ENCODE measurements around the gene PRPF31. TPM values are rescaled to one million over a fixed set of nuclear protein-coding genes. Genes with fewer than 3 reads are reported as not detected.

Gene PRPF31
- polyA plus RNA-seq, 1 experiment, result 28.7 TPM

- ChIA-PET POLR2A (no interaction called here), CTCF (no interaction called here)
- no peaks in the 10 kb centered on the region; the same call in 1 of the 2 replicates for H3K9me3 ChIP-seq (ENCODE audit: control insufficient read depth, insufficient read depth, low read length)
- no peak for TF ChIP-seq CTCF (IDR thresholded peaks at IDR 0.05; ENCODE audit: low read depth, low read length)
- no peak for DNase-seq (ENCODE audit: low read depth, low spot score)
- H3K27me3 ChIP-seq (ENCODE audit: control insufficient read depth, insufficient read depth, low read length), result no peaks in the 10 kb centered on the region
- no peak overlapping the region for H3K27ac ChIP-seq (ENCODE audit: low read depth, low read length)
- no peak overlapping the region for H3K4me3 ChIP-seq (ENCODE audit: low read depth, low read length)
These were observed 10.2 kb downstream of the PRPF31 start for GRCh38 chr19:54125713-54126112.

GRCh38 chr19:54127688-54128440, 12.3 kb downstream of the PRPF31 start:
- Histone ChIP-seq H3K4me3 (ENCODE audit: low read depth, low read length) (no peak overlapping the region), H3K27me3 (ENCODE audit: control insufficient read depth, insufficient read depth, low read length) (no peaks in the 10 kb centered on the region), H3K9me3 (ENCODE audit: control insufficient read depth, insufficient read depth, low read length) (no peaks in the 10 kb centered on the region; the same call in 1 of the 2 replicates), H3K27ac (ENCODE audit: low read depth, low read length) (no peak overlapping the region)
- ChIA-PET CTCF (no interaction called here), POLR2A (no interaction called here)
- no peak for TF ChIP-seq CTCF (IDR thresholded peaks at IDR 0.05; ENCODE audit: low read depth, low read length)
- no peak for DNase-seq (ENCODE audit: low read depth, low spot score)

- POLR2A ChIA-PET, result no interaction called here
- no peak for TF ChIP-seq CTCF (IDR thresholded peaks at IDR 0.05; ENCODE audit: low read depth, low read length)
These were observed 12.8 kb downstream of the PRPF31 start for GRCh38 chr19:54128441-54128725.

GRCh38 chr19:54128796-54129616, 13.5 kb downstream of the PRPF31 start:
- no peak overlapping the region for H3K27ac ChIP-seq (ENCODE audit: low read depth, low read length)
- no peak for TF ChIP-seq CTCF (IDR thresholded peaks at IDR 0.05; ENCODE audit: low read depth, low read length)
- CTCF ChIA-PET, result no interaction called here
- peaks cover 4% of the 10 kb centered on the region for H3K9me3 ChIP-seq (ENCODE audit: control insufficient read depth, insufficient read depth, low read length)
- peaks cover 3% of the 10 kb centered on the region for H3K27me3 ChIP-seq (ENCODE audit: control insufficient read depth, insufficient read depth, low read length)
- POLR2A ChIA-PET, result no interaction called here
- no peak overlapping the region for H3K4me3 ChIP-seq (ENCODE audit: low read depth, low read length)
- no peak for DNase-seq (ENCODE audit: low read depth, low spot score)

More at GRCh38 chr19:54128441-54128725, 12.8 kb downstream of the PRPF31 start:
- Histone ChIP-seq H3K27ac (ENCODE audit: low read depth, low read length) (no peak overlapping the region), H3K27me3 (ENCODE audit: control insufficient read depth, insufficient read depth, low read length) (no peaks in the 10 kb centered on the region), H3K4me3 (ENCODE audit: low read depth, low read length) (no peak overlapping the region), H3K9me3 (ENCODE audit: control insufficient read depth, insufficient read depth, low read length) (no peaks in the 10 kb centered on the region; the same call in 1 of the 2 replicates)
- CTCF ChIA-PET, result no interaction called here
- no peak for DNase-seq (ENCODE audit: low read depth, low spot score)

- no peak for TF ChIP-seq CTCF (IDR thresholded peaks at IDR 0.05; ENCODE audit: low read depth, low read length)
- POLR2A ChIA-PET, result no interaction called here
- no peak for DNase-seq (ENCODE audit: low read depth, low spot score)
- CTCF ChIA-PET, result no interaction called here
- Histone ChIP-seq H3K27ac (ENCODE audit: low read depth, low read length) (no peak overlapping the region), H3K9me3 (ENCODE audit: control insufficient read depth, insufficient read depth, low read length) (peaks cover 4% of the 10 kb centered on the region), H3K4me3 (ENCODE audit: low read depth, low read length) (no peak overlapping the region), H3K27me3 (ENCODE audit: control insufficient read depth, insufficient read depth, low read length) (peaks cover 3% of the 10 kb centered on the region)
These were observed 14.1 kb downstream of the PRPF31 start for GRCh38 chr19:54129617-54129996.

Data from AG04450 (cell line).